Esophagus muscularis mucosa (tissue), 4 donors: ENCODE data around the gene MEMO1.

ENCODE experiments used
- CTCF ChIP-seq, 3 experiments: fragments of 200-600 bp in 2 of 3; fragments of 450-650 bp in 1 of 3; sonication (generic) in 2 of 3; IDR thresholded peaks; one replicate each; pipeline ENCODE4 v1.5.1; 2017 to 2019; ENCODE audit warnings: antibody characterized with exemption in 3 of 3, mild to moderate bottlenecking in 2 of 3, moderate library complexity in 1 of 3
- EP300 ChIP-seq: sonication (generic); formaldehyde crosslinking; IDR thresholded peaks from one replicate; pipeline ENCODE4 v1.6.1; 2017; ENCODE audit warnings: antibody characterized with exemption
- POLR2A ChIP-seq: fragments of 450-650 bp; IDR thresholded peaks from one replicate; pipeline ENCODE4 v1.6.1; 2017; ENCODE audit warnings: antibody characterized with exemption, moderate library complexity, mild to moderate bottlenecking, low read depth
- POLR2AphosphoS5 ChIP-seq, 2 donors: sonication (generic); formaldehyde crosslinking; IDR thresholded peaks; one replicate each; pipeline ENCODE4 v1.6.1; 2017; ENCODE audit warnings: antibody characterized with exemption in 2 of 2

- TF ChIP-seq CTCF (IDR thresholded peaks at IDR 0.05) (no peak), POLR2A (no peak), POLR2AphosphoS5 (IDR thresholded peaks at IDR 0.05) (no peak), EP300 (no peak)
Measured at GRCh38 chr2:32051836-32052439, 41.1 kb upstream of the MEMO1 start.
